ACC112 (cell line): ENCODE results near the gene HOMER3.
"Not testable (repeated sequence)": the region's sequence is repeated elsewhere in the genome, so short reads cannot be mapped to it uniquely, and the experiment has no call there.

Source experiments
- H2AFZ ChIP-seq: fragments of 200-600 bp; sonication (generic); one replicate; pipeline ENCODE4 v1.6.0; 2017; ENCODE audit warnings: antibody characterized with exemption, low read length; ENCODE audit not compliant: unreplicated experiment
- H3K27ac ChIP-seq: fragments of 200-600 bp; sonication (generic); 2 replicates; pipeline ENCODE4 v1.5.1; 2014; ENCODE audit warnings: low read depth, mild to moderate bottlenecking, antibody characterized with exemption, low read length, moderate library complexity
- H3K27me3 ChIP-seq: fragments of 200-600 bp; sonication (generic); 2 replicates; pipeline ENCODE4 v1.6.1; 2014; ENCODE audit warnings: mild to moderate bottlenecking, antibody characterized with exemption, low read length, moderate library complexity, mixed read lengths; ENCODE audit not compliant: insufficient read depth
- H3K36me3 ChIP-seq: fragments of 200-600 bp; sonication (generic); 2 replicates; pipeline ENCODE4 v1.6.1; 2016; ENCODE audit warnings: mild to moderate bottlenecking, antibody characterized with exemption, low read length, moderate library complexity, mixed read lengths; ENCODE audit not compliant: insufficient read depth
- H3K4me1 ChIP-seq: fragments of 200-600 bp; sonication (generic); one replicate; pipeline ENCODE4 v1.6.1; 2016; ENCODE audit warnings: low read length, mixed read lengths; ENCODE audit not compliant: insufficient read depth, unreplicated experiment, control insufficient read depth
- H3K4me3 ChIP-seq: fragments of 200-600 bp; sonication (generic); 2 replicates; pipeline ENCODE4 v1.5.1; 2014; ENCODE audit warnings: mild to moderate bottlenecking, low read depth, low read length
- H3K79me2 ChIP-seq: fragments of 200-600 bp; sonication (generic); one replicate; pipeline ENCODE4 v1.6.0; 2016; ENCODE audit warnings: low read length; ENCODE audit not compliant: control insufficient read depth, unreplicated experiment, insufficient read depth

Gene HOMER3

DNA sequence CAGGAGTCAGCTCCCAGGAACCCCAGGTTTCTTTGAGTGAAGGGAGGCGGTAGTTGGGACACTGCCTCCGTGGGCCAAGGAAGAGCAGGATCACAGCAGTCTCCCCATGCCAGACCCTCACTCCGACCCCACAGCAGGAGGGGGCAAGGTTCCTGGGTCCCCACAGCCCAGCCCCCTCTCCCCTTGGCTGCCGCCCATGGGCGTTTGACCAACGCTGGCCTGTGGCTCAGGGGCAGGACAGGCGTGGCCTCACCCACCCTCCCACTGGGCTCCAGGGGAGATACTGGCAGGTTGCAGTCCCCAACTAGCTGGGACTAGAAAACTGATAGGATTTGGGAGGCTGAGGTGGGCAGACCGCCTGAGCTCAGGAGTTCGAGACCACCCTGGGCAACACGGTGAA, 31.0 kb downstream of the HOMER3 start:
- Histone ChIP-seq H3K27ac (no peak overlapping the region), H3K27me3 (no peaks in the 10 kb centered on the region), H3K4me3 (no peak overlapping the region), H2AFZ (no peak overlapping the region), H3K36me3 (no peaks in the 10 kb centered on the region), H3K4me1 (no peaks in the 10 kb centered on the region), H3K79me2 (peaks cover 16% of the 10 kb centered on the region)

DNA sequence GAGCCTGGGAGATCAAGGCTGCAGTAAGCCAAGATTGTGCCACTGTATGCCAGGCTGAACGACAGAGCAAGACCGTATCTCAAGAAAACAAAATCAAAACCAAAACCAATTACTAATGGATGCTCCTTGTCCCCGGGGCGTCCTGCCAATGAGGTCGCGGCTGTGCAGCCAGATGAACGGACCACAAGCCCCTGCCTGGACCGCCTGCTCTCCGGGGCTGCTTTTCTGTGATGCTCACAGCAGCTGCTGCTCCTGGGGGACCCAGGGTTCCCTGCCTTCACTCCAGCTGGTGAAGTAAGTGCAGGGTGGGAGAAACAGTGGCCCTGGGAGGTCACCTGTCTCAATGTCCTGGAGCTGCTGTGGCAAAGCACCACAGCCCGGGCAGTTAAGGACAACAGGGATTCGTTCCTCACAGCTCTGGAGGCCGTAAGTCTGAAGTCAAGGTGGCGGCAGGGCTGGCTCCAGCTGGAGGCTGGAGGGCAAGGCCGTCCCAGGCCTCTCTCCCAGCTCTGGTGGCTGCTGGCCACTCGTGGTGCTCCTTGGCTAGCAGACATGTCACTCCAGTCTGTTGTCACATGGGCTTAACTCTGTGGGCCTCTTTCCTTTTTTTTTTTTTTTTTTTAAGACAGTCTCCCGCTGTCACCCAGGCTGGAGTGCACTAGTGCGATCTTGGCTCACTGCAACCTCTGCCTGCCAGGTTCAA, 31.9 kb downstream of the HOMER3 start:
- H3K4me1 ChIP-seq: no peaks in the 10 kb centered on the region
- no peaks in the 10 kb centered on the region for H3K27me3 ChIP-seq
- no peaks in the 10 kb centered on the region for H3K36me3 ChIP-seq
- H2AFZ ChIP-seq: no peak overlapping the region
- no peak overlapping the region for H3K27ac ChIP-seq
- H3K4me3 ChIP-seq: no peak overlapping the region
- H3K79me2 ChIP-seq: peaks cover 11% of the 10 kb centered on the region

DNA sequence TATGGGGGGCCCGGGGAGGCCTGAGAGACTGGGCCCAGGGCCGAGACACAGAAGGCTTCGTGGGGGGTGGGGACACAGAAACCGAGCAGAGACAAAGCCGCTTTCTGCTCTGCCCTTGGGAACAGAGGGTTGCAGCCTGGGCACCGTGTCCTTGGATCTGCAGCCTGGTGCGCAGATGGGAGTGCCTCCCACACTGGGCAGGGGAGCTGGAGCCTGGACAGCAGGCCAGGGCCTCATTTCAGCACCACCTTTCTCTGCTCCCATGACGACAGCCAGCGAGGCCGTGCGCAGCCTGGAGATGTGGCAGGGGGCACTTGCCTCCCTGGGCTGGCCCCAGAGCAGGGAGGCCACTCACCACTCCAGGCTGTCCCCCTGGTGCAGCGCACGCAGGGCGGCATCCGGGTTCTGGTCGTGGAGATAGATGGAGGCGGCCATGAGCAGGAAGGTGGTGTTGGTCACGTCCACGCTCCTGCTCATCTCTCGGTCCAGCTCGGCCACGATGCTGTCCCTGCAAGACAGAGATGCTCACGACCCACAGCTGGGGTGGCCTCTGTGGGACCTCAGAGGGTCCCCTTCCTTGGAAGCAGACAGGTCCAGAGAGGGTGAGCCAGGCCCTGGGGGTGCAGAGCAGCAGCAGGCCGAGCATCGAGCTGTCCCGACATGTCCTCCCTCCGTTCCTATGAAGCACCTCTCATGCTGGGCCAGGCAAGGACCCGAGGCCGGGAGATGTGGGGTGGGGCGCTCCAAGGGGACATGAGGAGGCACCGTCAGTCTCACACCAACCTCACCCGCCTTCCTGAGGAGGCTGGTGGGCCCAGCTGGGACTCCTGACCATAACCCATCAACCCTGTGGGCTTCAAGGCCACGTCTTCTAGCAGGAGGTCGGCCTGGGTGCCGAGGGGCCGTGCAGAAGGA, 34.2 kb downstream of the HOMER3 start:
- H3K4me3 ChIP-seq: no peak overlapping the region
- no peak overlapping the region for H3K27ac ChIP-seq
- H3K4me1 ChIP-seq: no peaks in the 10 kb centered on the region
- H3K79me2 ChIP-seq: no peaks in the 10 kb centered on the region
- no peaks in the 10 kb centered on the region for H3K27me3 ChIP-seq
- no peak overlapping the region for H2AFZ ChIP-seq
- H3K36me3 ChIP-seq: no peaks in the 10 kb centered on the region

DNA sequence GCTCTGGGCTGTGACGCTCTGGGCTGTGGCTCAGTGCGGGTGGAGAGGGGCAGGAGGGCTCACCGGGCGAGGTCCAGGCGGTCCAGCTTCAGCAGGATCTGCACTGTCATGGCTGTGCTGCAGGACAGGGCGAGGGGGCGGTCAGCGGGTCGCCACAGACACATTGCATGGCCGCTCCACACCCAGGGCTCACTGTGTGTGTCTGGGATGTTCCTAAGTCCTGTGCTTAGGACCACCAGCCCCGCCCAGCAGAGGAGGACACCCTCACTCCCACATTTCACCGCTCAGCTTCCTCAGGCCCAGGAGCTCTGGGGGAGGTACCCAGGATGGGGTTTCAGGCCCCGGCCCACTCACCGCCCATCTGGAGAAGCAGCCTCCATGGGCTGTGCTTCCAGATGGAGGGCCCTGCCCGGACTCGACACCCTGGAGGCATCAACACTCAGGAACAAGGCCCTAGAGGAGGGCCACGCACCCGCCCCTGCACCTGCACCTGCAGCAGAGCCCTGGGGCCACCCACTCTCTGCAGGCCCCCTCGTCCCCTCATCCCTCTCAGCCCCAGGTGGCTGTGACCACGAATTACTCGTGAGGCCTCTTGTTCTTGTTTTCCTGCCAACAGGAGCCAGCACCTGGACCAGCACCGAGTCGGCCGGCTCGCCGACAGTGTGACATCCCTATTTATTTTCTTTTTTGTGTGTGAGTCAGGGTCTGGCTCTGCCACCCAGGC, 35.3 kb downstream of the HOMER3 start:
- H3K4me1 ChIP-seq: no peaks in the 10 kb centered on the region
- no peaks in the 10 kb centered on the region for H3K79me2 ChIP-seq
- H3K27me3 ChIP-seq: no peaks in the 10 kb centered on the region
- no peaks in the 10 kb centered on the region for H3K36me3 ChIP-seq
- H2AFZ ChIP-seq: no peak overlapping the region
- H3K4me3 ChIP-seq: no peak overlapping the region
- no peak overlapping the region for H3K27ac ChIP-seq

DNA sequence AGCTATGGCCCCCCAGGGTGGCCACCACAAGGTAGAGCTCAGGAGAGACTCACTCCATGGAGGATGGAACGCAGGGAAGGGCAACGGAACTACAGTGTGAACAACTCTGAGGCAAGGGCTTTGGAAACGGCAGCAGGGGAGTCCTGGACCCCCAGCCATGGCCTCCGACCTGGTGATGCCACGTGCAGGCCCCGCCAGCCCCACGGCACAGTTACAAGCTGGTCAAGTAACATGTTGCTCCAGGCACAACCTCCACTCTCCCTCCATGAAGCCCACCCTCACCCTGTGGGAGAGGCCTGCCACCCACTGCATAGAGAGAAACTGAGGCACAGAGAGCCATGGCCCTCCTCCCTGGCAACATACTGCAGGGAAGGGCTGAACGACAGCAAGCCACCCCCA, 36.0 kb downstream of the HOMER3 start:
- H3K27me3 ChIP-seq: no peaks in the 10 kb centered on the region
- no peaks in the 10 kb centered on the region for H3K79me2 ChIP-seq
- H2AFZ ChIP-seq: no peak overlapping the region
- no peaks in the 10 kb centered on the region for H3K36me3 ChIP-seq
- H3K27ac ChIP-seq: no peak overlapping the region
- H3K4me1 ChIP-seq: no peaks in the 10 kb centered on the region
- no peak overlapping the region for H3K4me3 ChIP-seq

DNA sequence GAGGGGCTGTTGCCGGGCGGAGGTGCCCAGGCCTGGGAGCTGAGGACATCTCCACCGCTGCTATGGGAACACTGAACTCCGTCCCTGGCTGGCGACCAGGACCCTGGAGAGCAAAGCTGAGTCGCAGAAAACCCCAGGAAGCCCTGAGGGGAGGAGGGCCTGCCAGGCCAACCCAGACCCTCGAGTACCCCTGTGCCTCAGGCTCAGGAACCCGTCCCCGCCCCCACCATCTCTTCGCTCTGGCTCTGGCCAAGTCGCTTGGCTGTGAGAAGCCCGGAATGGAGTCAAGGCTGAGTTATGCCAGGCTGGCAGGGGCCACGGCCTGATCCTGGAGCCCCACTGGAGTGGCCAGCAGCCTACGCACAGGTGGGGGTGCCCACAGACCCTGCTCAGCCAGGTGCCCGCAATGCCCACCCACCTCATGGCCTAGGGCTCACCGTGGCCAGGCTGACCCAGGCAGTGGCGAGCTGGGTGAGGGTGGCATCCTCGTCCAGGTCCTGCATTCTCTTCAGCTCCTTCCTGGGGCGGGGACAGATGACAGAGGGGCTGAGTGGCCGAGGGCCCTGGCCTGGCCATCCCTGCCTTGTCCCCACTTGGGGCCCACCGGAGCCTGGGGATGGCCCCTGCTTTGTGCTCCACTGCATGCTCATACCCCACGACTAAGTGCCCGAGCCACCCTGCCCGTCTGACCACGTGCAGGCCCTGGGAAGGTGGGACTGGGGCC, 36.5 kb downstream of the HOMER3 start:
- H3K36me3 ChIP-seq: no peaks in the 10 kb centered on the region
- no peak overlapping the region for H2AFZ ChIP-seq

DNA sequence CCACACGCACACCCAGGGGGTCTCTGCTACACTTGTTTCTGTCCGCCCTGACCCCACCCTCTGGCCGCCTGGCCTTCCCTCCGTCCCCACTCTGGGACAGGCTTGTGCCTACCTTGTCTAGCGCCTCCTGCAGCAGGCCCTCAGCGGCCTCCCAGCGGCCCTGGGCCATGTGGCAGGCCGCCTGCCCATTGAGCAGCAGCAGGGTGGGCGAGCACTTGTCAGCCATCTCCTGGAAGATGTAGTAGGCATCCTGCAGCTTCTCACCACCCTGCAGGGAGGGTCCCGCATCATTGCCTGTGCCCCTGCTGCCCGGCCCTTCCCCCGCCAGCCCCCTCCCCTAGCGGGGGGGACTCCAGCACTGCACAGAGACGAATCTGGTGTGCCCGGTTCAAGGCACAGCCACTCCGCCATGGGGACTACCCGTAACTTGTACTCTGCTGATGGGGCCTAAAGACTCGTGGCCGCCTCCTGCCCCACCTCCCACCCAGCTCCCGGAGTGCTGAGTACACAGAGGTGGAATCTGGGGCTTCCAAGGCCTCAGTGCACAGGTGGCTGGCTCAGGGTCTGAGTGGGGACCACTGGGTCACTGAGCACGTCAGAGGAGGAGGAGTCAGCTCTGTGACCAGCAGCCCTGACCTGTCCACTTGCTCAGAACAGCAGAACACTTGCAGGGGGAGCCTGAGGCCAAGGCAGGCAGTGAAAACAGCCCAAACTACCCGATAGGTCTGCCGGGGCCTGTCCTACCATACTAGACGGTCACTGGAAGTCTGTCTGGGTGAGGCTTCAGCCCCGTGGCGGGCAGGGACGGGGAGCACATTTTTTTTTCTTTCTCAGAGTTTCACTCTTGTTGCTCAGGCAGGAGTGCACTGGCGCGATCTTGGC, 37.6 kb downstream of the HOMER3 start:
- H3K36me3 ChIP-seq: no peaks in the 10 kb centered on the region
- no peak overlapping the region for H3K27ac ChIP-seq
- H3K27me3 ChIP-seq: no peaks in the 10 kb centered on the region
- no peak overlapping the region for H3K4me3 ChIP-seq
- H3K4me1 ChIP-seq: no peaks in the 10 kb centered on the region
- H2AFZ ChIP-seq: no peak overlapping the region
- no peaks in the 10 kb centered on the region for H3K79me2 ChIP-seq

More for the DNA sequence above, 36.5 kb downstream of the HOMER3 start:
- no peak overlapping the region for H3K27ac ChIP-seq
- no peaks in the 10 kb centered on the region for H3K4me1 ChIP-seq
- no peak overlapping the region for H3K4me3 ChIP-seq
- H3K79me2 ChIP-seq: no peaks in the 10 kb centered on the region
- H3K27me3 ChIP-seq: no peaks in the 10 kb centered on the region

DNA sequence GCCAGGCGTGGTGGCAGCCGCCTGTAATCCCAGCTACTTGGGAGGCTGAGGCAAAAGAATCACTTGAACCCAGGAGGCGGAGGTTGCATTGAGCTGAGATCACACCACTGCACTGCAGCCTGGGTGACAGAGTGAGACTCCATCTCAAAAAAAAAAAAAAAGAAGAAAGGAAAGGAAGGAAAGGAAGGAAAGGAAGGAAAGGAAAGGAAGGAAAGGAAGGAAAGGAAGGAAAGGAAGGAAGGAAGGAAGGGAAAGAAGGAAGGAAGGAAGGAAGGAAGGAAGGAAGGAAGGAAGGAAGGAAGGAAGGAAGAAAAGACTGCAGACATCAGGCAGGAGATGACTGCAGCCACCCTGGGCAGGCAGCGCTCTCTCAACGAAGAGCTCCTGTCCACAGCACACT, 38.5 kb downstream of the HOMER3 start:
- H3K79me2 ChIP-seq, H3K4me3 ChIP-seq, H3K27me3 ChIP-seq, H3K27ac ChIP-seq, H3K36me3 ChIP-seq, H2AFZ ChIP-seq, H3K4me1 ChIP-seq: not testable (repeated sequence)

DNA sequence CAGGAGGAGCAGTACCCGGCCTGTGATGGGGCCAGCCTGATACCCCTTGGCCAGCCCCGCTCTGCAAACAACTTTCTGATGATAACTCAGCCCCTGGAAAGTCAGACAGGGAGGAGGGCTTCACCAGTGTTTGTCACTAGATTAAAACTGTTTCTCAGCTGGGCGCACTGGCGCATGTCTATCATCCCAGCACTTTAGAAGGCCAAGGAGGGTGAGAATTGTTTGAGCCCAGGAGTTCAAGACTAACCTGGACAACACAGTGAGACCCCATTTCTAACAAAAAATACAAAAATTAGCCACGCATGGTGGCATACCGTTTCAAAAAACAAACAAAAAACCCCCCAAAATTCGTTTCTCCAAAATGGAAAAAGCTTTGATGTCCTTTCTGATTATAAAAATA, 39.5 kb downstream of the HOMER3 start:
- Histone ChIP-seq H3K27me3 (no peaks in the 10 kb centered on the region), H3K79me2 (no peaks in the 10 kb centered on the region), H2AFZ (no peak overlapping the region), H3K4me1 (no peaks in the 10 kb centered on the region), H3K4me3 (no peak overlapping the region), H3K27ac (no peak overlapping the region), H3K36me3 (no peaks in the 10 kb centered on the region)
